Lower lobe of right lung (tissue), 2 donors: ENCODE results near the gene PHACTR3. TPM values are rescaled to one million over a fixed set of nuclear protein-coding genes. Genes with fewer than 3 reads are reported as not detected.

Experiments used
- ATAC-seq, 2 donors: fragments of 200-7000 bp; cut with Tn5 transposase; one replicate each; pipeline ENCODE4 v1.9.1; 2020 to 2022; ENCODE audit warnings: mild to moderate bottlenecking in 2 of 2, moderate library complexity in 2 of 2
- DNase-seq: peaks from one replicate; pipeline ENCODE4 v3.0.0-alpha.2; 2020
- H3K27ac ChIP-seq: fragments of 200-600 bp; one replicate; pipeline ENCODE4 v1.8.0; 2022
- H3K27me3 ChIP-seq: fragments of 200-600 bp; one replicate; pipeline ENCODE4 v1.8.0; 2022; ENCODE audit warnings: low read depth
- H3K36me3 ChIP-seq: fragments of 200-600 bp; one replicate; pipeline ENCODE4 v1.8.0; 2022; ENCODE audit warnings: mild to moderate bottlenecking
- H3K4me1 ChIP-seq: fragments of 200-600 bp; one replicate; pipeline ENCODE4 v1.8.0; 2022
- H3K4me3 ChIP-seq: fragments of 200-600 bp; one replicate; pipeline ENCODE4 v1.8.0; 2022; ENCODE audit warnings: mild to moderate bottlenecking
- H3K9me3 ChIP-seq: fragments of 200-600 bp; one replicate; pipeline ENCODE4 v1.8.0; 2022
- CTCF ChIP-seq: fragments of 200-600 bp; IDR thresholded peaks from one replicate; pipeline ENCODE4 v1.8.0; 2022; ENCODE audit warnings: antibody characterized with exemption, mild to moderate bottlenecking
- intact Hi-C: fragments of 100-400 bp; cut with DNase I; formaldehyde crosslinking; loops from one replicate; pipeline ENCODE4 v1.11.0; 2022
- total RNA-seq: library from RNA; stranded (reverse); fragmentation: NEBNext Ultra II Directional; extraction: Animal tissue kit (Norgen Biotek cat#: 25700); gene quantifications from one replicate; pipeline ENCODE4 v1.2.1, GENCODE V29; 2021
- donor health status: DM: no; HTN: yes; CAD: no; lungs with severe emphysema.

PHACTR3 gene
- total RNA-seq, 1 donor from 2014 or later: 9.0 TPM

- Histone ChIP-seq H3K27ac (no peak overlapping the region), H3K4me1 (peaks cover 10% of the 10 kb centered on the region), H3K9me3 (no peaks in the 10 kb centered on the region), H3K4me3 (no peak overlapping the region), H3K27me3 (peaks cover 33% of the 10 kb centered on the region), H3K36me3 (no peaks in the 10 kb centered on the region)
- intact Hi-C loops: no loop called here
- DNase-seq (no peak), ATAC-seq (no peak)
- no peak for TF ChIP-seq CTCF
Measured at GRCh38 chr20:59747671-59748515, 143.6 kb downstream of the PHACTR3 start.

DNA sequence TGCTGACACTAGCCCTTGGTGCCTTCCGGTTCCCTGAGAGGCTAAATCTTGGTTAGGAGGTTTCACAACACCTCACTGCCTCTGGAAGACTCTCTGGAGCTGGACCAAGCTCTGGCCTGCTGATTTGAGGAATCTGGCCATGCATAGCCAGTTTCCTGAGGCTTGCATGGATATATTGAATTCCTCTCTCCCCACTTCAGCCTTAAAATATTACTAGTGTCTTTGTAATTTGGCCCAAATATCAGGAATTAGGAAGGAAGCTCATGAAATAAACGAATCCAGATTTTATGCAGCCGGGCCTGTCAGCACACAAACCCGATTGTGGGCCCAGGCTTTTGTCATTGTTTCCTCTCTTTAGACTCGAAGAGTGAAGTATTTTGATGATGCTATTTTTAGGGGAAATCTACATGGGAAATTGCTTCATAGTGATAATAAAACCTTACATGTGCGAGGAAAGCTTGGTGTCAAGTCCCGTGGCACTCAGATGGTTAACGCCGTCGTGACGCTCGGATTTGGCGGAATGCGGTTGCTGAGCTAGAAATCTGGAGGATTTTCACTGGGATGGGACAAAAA, 144.4 kb downstream of the PHACTR3 start:
- Histone ChIP-seq H3K4me3 (no peak overlapping the region), H3K36me3 (no peaks in the 10 kb centered on the region), H3K27me3 (peaks cover 41% of the 10 kb centered on the region), H3K9me3 (no peaks in the 10 kb centered on the region), H3K27ac (no peak overlapping the region), H3K4me1 (peaks cover 16% of the 10 kb centered on the region)
- ATAC-seq (no peak), DNase-seq (no peak)
- intact Hi-C loops: no loop called here
- TF ChIP-seq CTCF: no peak

- H3K36me3 ChIP-seq: no peaks in the 10 kb centered on the region
- ATAC-seq: peak in 1 of 2 donors; percentile 31
- TF ChIP-seq CTCF: no peak
- no peak for DNase-seq
- no peak overlapping the region for H3K27ac ChIP-seq
- peaks cover 40% of the 10 kb centered on the region for H3K27me3 ChIP-seq
- peaks cover 16% of the 10 kb centered on the region for H3K4me1 ChIP-seq
- no peak overlapping the region for H3K4me3 ChIP-seq
- no peaks in the 10 kb centered on the region for H3K9me3 ChIP-seq
- intact Hi-C loops: no loop called here
Measured at GRCh38 chr20:59749301-59749700, 145.0 kb downstream of the PHACTR3 start.

GRCh38 chr20:59750209-59750840, 146.0 kb downstream of the PHACTR3 start:
- ATAC-seq (no peak), DNase-seq (no peak)
- Histone ChIP-seq H3K36me3 (no peaks in the 10 kb centered on the region), H3K4me1 (peaks cover 16% of the 10 kb centered on the region), H3K27me3 (peaks cover 47% of the 10 kb centered on the region), H3K4me3 (no peak overlapping the region), H3K9me3 (no peaks in the 10 kb centered on the region), H3K27ac (no peak overlapping the region)
- intact Hi-C loops: no loop called here
- TF ChIP-seq CTCF: no peak

DNA sequence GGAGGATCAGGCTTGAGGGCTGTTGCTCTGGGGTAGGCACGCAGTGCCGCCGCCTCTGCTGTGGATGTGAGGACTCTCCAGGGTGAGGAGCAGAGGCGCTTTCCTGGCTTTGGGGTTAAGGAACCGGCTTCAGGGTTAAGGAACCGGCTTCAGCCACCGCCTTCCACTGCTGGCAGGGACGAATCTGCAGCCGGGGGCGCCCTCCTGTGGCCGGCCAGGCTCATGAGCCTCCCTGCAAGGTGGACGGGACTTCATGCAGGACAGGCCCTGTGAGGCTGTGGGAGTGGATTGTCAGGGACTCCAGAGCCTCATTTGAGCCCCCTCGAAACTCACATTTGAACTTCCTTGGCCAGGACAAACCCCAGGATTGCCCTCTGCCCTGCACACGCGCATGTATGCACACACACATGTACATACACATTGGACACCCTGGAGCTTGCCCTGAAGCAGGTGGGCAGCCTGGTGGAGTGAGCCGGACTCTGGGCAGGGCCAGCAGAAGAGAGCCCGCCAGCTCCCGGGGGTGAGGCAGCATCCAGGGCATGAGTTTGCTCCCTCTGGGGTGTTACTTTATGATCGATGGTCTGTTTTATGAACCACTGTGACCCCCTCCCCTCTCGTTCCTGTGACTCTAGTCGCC, 146.9 kb downstream of the PHACTR3 start:
- Histone ChIP-seq H3K4me1 (peaks cover 16% of the 10 kb centered on the region), H3K27me3 (peaks cover 50% of the 10 kb centered on the region), H3K27ac (no peak overlapping the region), H3K9me3 (no peaks in the 10 kb centered on the region), H3K4me3 (no peak overlapping the region), H3K36me3 (no peaks in the 10 kb centered on the region)
- intact Hi-C loops: no loop called here
- DNase-seq: peak; percentile 78
- ATAC-seq: peak; percentile 66 to 81
- TF ChIP-seq CTCF: peak; percentile 68
